ENCODE data around the gene SH3RF3.

GRCh38 chr2:109257653-109258052 is 128.6 kb downstream of the SH3RF3 start:
- TF ChIP-seq EZH2 (IDR thresholded peaks at IDR 0.05; ENCODE audit: insufficient read depth, low read length) = no peak
- TF ChIP-seq CTCF (IDR thresholded peaks at IDR 0.05; ENCODE audit: insufficient read depth, low read depth, low read length) = no peak
